Kidney (tissue), 14 donors: ENCODE results near the gene RNASEH2B. TPM values are rescaled to one million over a fixed set of nuclear protein-coding genes. Genes with fewer than 3 reads are reported as not detected.

Experiments
- DNase-seq, 5 donors: peaks; one replicate each; pipeline ENCODE4 v3.0.0-alpha.2; 2013 to 2020
- FAIRE-seq: peaks from 2 replicates; lab custom pipeline; 2012; peaks lifted over from hg19 to GRCh38; lab: Jason Lieb, UNC
- H3K27ac ChIP-seq, 2 donors: one replicate each; pipeline ENCODE4 v1.7.0; 2013; ENCODE audit warnings: low read depth in 2 of 2, low read length in 2 of 2, inconsistent platforms in 1 of 2
- H3K27me3 ChIP-seq: one replicate; pipeline ENCODE4 v1.7.1; 2013; ENCODE audit warnings: low read length, inconsistent platforms; ENCODE audit not compliant: control insufficient read depth, insufficient read depth
- H3K36me3 ChIP-seq, 3 donors: one replicate each; pipeline versions ENCODE4 v1.7.0 to v1.7.1; 2013; ENCODE audit warnings: low read length in 3 of 3, control low read depth in 1 of 3, inconsistent platforms in 1 of 3; ENCODE audit not compliant: insufficient read depth in 3 of 3, control insufficient read depth in 2 of 3
- H3K4me1 ChIP-seq, 3 donors: one replicate each; pipeline versions ENCODE4 v1.7.0 to v1.7.1; 2013; ENCODE audit warnings: low read length in 3 of 3, inconsistent platforms in 1 of 3, low read depth in 1 of 3; ENCODE audit not compliant: control insufficient read depth in 2 of 3, insufficient read depth in 2 of 3
- H3K4me3 ChIP-seq, 3 donors: one replicate each; pipeline versions ENCODE4 v1.7.0 to v1.8.1; 2013; ENCODE audit warnings: low read length in 3 of 3, control low read depth in 1 of 3, inconsistent platforms in 1 of 3
- H3K9ac ChIP-seq, 3 donors: one replicate each; pipeline versions ENCODE4 v1.7.0 to v1.7.1; 2013; ENCODE audit warnings: low read length in 3 of 3, control low read depth in 1 of 3, inconsistent platforms in 1 of 3
- H3K9me3 ChIP-seq, 3 donors: one replicate each; pipeline versions ENCODE4 v1.7.0 to v1.7.1; 2013; ENCODE audit warnings: low read length in 3 of 3, control low read depth in 1 of 3, inconsistent platforms in 1 of 3; ENCODE audit not compliant: control insufficient read depth in 2 of 3, insufficient read depth in 1 of 3
- intact Hi-C: fragments of 100-400 bp; cut with DNase I; formaldehyde crosslinking; loops from one replicate; pipeline ENCODE4 v1.11.1; 2022
- polyA plus RNA-seq: library from polyadenylated mRNA; stranded (reverse); fragments of 350-450 nt; fragmentation: Illumina TruSeq; extraction: RNeasy Lipid Tissue Mini Kit (QIAGEN cat#74804); gene quantifications from one replicate; pipeline ENCODE4 v1.2.3, GENCODE V29; 2014; ENCODE audit warnings: low read depth, low replicate concordance; ENCODE audit not compliant: insufficient read depth
- total RNA-seq: library from RNA; stranded (reverse); fragmentation: NEBNext Ultra II Directional; extraction: Animal tissue kit (Norgen Biotek cat#: 25700); gene quantifications from one replicate; pipeline ENCODE4 v1.2.1, GENCODE V29; 2021
- TF ChIP-seq, protein P1 (sequence below): IDR thresholded peaks from 3 replicates; pipeline ENCODE4 v1.5.1; 2012; ENCODE audit warnings: mild to moderate bottlenecking, moderate library complexity, borderline replicate concordance; ENCODE audit not compliant: insufficient read depth; ENCODE audit errors: extremely low read depth
- donor health status: control.
- donor health status: control.
- donor health status: control.
- donor health status: control.
- donor health status: control.
- donor health status: DM: yes; HTN: yes; CAD: no.
- donor health status: Normal renal cell carcinoma (clear cell type).

RNASEH2B gene
- total and polyA plus RNA-seq, 2 donors from 2014 or later = 32.5 to 37.7 TPM

DNA sequence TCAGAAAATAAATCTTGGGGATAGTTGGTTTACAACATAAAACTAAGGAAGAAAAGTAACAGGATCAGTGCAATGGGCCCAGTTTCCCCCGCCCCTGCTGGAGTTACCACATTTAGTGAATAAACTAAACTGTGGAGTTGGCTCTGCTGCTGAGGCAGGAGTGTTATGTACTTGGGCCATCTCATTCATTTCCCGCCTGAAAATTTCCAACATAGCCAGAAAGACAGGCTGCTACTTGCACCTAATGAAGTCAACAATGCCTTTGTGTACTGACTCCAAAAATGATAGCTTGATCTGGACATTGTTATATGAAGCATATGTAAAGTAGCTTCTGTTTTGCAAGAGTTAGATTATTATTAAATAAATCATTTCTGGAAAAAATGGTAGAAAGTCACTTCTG is 7.9 kb upstream of the RNASEH2B start:
- no peak for DNase-seq
- FAIRE-seq = no peak
- H3K9ac ChIP-seq = no peak overlapping the region
- intact Hi-C loops = no loop called here
- no peaks in the 10 kb centered on the region for H3K27me3 ChIP-seq
- H3K36me3 ChIP-seq = no peaks in the 10 kb centered on the region
- no peaks in the 10 kb centered on the region for H3K4me1 ChIP-seq
- no peak overlapping the region for H3K4me3 ChIP-seq
- no peaks in the 10 kb centered on the region for H3K9me3 ChIP-seq
- no peak overlapping the region for H3K27ac ChIP-seq
- TF ChIP-seq, protein P1, sequence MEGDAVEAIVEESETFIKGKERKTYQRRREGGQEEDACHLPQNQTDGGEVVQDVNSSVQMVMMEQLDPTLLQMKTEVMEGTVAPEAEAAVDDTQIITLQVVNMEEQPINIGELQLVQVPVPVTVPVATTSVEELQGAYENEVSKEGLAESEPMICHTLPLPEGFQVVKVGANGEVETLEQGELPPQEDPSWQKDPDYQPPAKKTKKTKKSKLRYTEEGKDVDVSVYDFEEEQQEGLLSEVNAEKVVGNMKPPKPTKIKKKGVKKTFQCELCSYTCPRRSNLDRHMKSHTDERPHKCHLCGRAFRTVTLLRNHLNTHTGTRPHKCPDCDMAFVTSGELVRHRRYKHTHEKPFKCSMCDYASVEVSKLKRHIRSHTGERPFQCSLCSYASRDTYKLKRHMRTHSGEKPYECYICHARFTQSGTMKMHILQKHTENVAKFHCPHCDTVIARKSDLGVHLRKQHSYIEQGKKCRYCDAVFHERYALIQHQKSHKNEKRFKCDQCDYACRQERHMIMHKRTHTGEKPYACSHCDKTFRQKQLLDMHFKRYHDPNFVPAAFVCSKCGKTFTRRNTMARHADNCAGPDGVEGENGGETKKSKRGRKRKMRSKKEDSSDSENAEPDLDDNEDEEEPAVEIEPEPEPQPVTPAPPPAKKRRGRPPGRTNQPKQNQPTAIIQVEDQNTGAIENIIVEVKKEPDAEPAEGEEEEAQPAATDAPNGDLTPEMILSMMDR = no peak

DNA sequence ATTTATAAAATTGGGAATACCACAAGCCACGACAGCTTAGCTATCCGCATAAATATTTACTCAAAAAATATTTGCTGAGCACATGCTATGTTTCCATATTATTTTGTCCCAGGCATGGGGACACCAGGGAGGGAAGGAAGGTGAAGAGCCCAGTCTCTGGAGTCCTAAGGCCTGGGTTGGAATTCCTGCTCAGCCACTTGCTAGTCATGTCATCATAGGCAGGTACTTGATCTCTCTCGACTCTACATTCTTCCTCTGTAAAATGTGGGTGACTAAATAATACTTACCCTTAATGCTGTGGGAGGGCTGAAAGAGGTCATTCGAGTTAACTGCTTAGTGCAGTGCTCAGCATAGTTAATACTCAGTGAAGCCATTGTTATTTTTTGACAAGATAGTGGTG is 4.3 kb upstream of the RNASEH2B start:
- DNase-seq (no peak), FAIRE-seq (no peak)
- H3K27me3 ChIP-seq = no peaks in the 10 kb centered on the region
- no peak overlapping the region for H3K27ac ChIP-seq
- H3K9me3 ChIP-seq = no peaks in the 10 kb centered on the region
- no peak overlapping the region for H3K9ac ChIP-seq
- no peaks in the 10 kb centered on the region for H3K36me3 ChIP-seq
- no peaks in the 10 kb centered on the region for H3K4me1 ChIP-seq
- intact Hi-C loops = no loop called here
- no peak overlapping the region for H3K4me3 ChIP-seq
- TF ChIP-seq, protein P1 = no peak

DNA sequence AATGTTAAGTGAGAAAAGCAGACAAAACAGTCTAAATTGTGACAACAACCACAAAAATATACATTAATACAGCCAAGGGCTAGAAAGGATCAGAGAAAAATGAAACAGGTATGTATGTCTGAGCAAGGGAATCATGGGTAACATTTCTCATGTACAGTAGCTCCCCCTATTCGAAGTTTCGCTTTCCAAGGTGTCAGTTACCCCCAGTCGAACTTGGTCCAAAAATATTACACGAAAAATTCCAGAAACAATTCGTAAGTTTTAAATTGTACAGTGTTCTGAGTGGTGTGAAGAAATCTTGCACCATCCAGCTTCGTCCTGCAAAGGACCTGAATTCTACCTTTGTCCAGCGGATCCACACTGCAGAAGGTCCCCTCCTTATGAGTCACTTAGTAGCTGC is 1.8 kb upstream of the RNASEH2B start:
- Histone ChIP-seq H3K4me3 (no peak overlapping the region), H3K9me3 (no peaks in the 10 kb centered on the region), H3K27me3 (no peaks in the 10 kb centered on the region), H3K27ac (no peak overlapping the region), H3K36me3 (no peaks in the 10 kb centered on the region), H3K9ac (no peak overlapping the region), H3K4me1 (peaks cover 0 to 10% (median 0%) of the 10 kb centered on the region in 3 donors)
- no peak for DNase-seq
- no peak for FAIRE-seq
- TF ChIP-seq, protein P1 = no peak
- intact Hi-C loops = no loop called here

DNA sequence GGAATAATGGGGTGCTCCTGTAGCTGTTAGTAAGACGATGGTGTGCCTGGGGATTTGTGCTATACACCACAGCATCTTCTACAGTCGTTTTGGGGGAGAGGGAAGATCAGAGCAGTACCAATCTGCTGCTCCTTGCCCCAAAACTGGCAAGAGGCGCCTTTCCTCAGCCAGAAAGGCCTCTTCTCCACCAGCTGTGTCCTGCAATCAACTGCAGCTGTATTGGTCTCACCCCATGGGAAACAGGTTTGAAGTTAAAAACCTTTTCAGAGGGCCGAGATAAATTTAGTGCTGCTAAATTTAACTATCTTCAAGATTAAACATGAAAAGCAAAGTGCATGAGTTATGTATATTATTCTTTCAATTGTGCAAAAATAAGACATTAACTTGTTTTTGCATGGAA is 1.2 kb upstream of the RNASEH2B start:
- Histone ChIP-seq H3K9me3 (no peaks in the 10 kb centered on the region), H3K27ac (no peak overlapping the region), H3K9ac (no peak overlapping the region), H3K4me1 (peaks cover 0 to 10% (median 0%) of the 10 kb centered on the region in 3 donors), H3K4me3 (no peak overlapping the region), H3K27me3 (no peaks in the 10 kb centered on the region), H3K36me3 (no peaks in the 10 kb centered on the region)
- no peak for DNase-seq
- intact Hi-C loops = no loop called here
- TF ChIP-seq, protein P1 = no peak
- no peak for FAIRE-seq
